GM21360 (cell line): ENCODE data around the gene TMEM178A.
"Not testable (repeated sequence)": the region's sequence is repeated elsewhere in the genome, so short reads cannot be mapped to it uniquely, and the experiment has no call there.

Experiments
- ATAC-seq: cut with Tn5 transposase; IDR thresholded peaks from one replicate; pipeline ENCODE4 v1.9.1; 2021; ENCODE audit warnings: mild to moderate bottlenecking, moderate library complexity; ENCODE audit not compliant: unreplicated experiment

TMEM178A gene

GRCh38 chr2:39647104-39647765 lies 18.5 kb upstream of the TMEM178A start:
- ATAC-seq: no peak

GRCh38 chr2:39648580-39648979 lies 17.1 kb upstream of the TMEM178A start:
- no peak for ATAC-seq

GRCh38 chr2:39649511-39649910 lies 16.2 kb upstream of the TMEM178A start:
- no peak for ATAC-seq

GRCh38 chr2:39650468-39650867 lies 15.2 kb upstream of the TMEM178A start:
- no peak for ATAC-seq

GRCh38 chr2:39656215-39656614 lies 9.5 kb upstream of the TMEM178A start:
- not testable (repeated sequence) for ATAC-seq

- no peak for ATAC-seq
Observed at GRCh38 chr2:39657287-39657937, 8.3 kb upstream of the TMEM178A start.

- no peak for ATAC-seq
Observed at GRCh38 chr2:39658371-39658770, 7.3 kb upstream of the TMEM178A start.

GRCh38 chr2:39659765-39660611 lies 5.7 kb upstream of the TMEM178A start:
- ATAC-seq: no peak

GRCh38 chr2:39660612-39661236 lies 5.0 kb upstream of the TMEM178A start:
- no peak for ATAC-seq

- no peak for ATAC-seq
Observed at GRCh38 chr2:39661826-39662225, 3.9 kb upstream of the TMEM178A start.

GRCh38 chr2:39663187-39663930 lies 2.4 kb upstream of the TMEM178A start:
- no peak for ATAC-seq

GRCh38 chr2:39664232-39664887 lies 1.4 kb upstream of the TMEM178A start:
- ATAC-seq: no peak

- ATAC-seq: no peak
Observed at GRCh38 chr2:39664888-39665591, 677 bp upstream of the TMEM178A start.

GRCh38 chr2:39666491-39667101 lies 879 bp downstream of the TMEM178A start:
- no peak for ATAC-seq

- ATAC-seq: no peak
Observed at GRCh38 chr2:39667104-39667885, 1.6 kb downstream of the TMEM178A start.

GRCh38 chr2:39667886-39668276 lies 2.2 kb downstream of the TMEM178A start:
- no peak for ATAC-seq

GRCh38 chr2:39668576-39669080 lies 2.9 kb downstream of the TMEM178A start:
- ATAC-seq: no peak

- no peak for ATAC-seq
Observed at GRCh38 chr2:39671604-39672003, 5.9 kb downstream of the TMEM178A start.
